Amygdala (tissue), 56 donors: ENCODE results near the gene SPDEF.
A peak's percentile ranks its signal among the peaks of the same experiment; 100 is the strongest.

Experiments used
- DNase-seq, 56 donors: peaks; one replicate each; lab custom pipeline; 2025; lab: John Stamatoyannopoulos, UW

SPDEF gene

DNA sequence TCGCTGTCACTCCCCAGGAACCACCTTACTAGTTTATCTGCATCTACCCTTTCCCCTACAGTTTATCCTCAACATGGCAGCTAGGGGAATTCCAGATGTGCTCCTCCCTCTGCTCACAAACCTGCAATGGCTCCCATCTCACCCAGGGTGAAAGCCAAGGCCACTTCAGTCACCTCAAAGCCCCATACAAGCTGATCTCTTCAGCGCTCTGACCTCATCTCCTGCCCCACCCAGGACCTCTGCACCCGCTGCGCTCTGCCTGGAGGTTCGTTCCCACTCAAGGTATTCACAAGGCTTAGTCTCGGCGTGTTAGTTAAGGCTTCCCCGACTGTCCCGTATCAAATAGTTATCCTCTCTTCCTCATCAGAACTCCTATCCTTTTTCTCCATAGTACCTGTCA, 28.6 kb upstream of the SPDEF start:
- no peak for DNase-seq

- no peak for DNase-seq
Observed at GRCh38 chr6:34583861-34584604, 27.9 kb upstream of the SPDEF start.

- DNase-seq: no peak
Observed at GRCh38 chr6:34583461-34583860, 27.3 kb upstream of the SPDEF start.

GRCh38 chr6:34581561-34581920, 25.4 kb upstream of the SPDEF start:
- no peak for DNase-seq

GRCh38 chr6:34580707-34581560, 24.8 kb upstream of the SPDEF start:
- DNase-seq: peak in 13 of 56 donors; percentile 6 to 31 (median 23)

DNA sequence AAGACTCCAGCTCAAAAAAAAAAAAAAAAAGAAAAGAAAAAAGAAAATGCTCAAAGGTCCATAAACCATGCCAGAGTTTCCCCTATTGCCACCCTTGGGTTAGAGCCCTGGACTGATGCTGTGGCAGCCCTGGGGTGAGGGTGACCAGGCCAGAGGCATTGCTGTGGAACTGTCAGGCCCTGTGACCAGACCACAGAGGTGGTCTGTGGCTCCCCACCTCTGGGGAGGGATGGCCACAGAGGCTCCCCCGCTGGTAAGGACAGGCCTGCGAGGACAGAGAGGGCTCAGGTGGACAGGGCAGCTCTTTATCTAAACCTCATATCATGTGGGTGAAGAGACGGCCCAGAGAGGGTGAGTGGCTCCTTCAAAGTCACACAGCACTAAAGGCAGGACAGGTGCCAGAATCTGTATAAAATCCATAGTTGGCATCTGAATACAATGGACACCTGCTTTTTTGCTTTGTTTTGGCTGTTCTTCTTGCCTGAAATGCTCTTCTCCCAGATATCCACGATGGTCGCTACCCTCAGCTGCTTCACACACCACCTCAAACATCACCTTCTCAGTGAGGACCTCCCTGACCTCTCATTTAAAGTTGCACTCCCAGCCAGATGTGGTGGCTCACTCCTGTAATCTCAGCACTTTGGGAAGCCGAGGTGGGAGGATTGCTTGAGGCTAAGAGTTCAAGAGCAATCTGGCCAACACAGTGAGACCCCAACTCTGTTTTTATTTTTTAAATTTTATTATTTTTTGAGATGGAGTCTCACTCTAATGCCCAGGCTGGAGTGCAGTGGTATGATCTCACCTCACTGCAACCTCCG, 22.5 kb upstream of the SPDEF start:
- DNase-seq: no peak

- DNase-seq: no peak
Observed at GRCh38 chr6:34576286-34576955, 20.3 kb upstream of the SPDEF start.

GRCh38 chr6:34575326-34575725, 19.2 kb upstream of the SPDEF start:
- no peak for DNase-seq

- DNase-seq: no peak
Observed at GRCh38 chr6:34574647-34575293, 18.6 kb upstream of the SPDEF start.

DNA sequence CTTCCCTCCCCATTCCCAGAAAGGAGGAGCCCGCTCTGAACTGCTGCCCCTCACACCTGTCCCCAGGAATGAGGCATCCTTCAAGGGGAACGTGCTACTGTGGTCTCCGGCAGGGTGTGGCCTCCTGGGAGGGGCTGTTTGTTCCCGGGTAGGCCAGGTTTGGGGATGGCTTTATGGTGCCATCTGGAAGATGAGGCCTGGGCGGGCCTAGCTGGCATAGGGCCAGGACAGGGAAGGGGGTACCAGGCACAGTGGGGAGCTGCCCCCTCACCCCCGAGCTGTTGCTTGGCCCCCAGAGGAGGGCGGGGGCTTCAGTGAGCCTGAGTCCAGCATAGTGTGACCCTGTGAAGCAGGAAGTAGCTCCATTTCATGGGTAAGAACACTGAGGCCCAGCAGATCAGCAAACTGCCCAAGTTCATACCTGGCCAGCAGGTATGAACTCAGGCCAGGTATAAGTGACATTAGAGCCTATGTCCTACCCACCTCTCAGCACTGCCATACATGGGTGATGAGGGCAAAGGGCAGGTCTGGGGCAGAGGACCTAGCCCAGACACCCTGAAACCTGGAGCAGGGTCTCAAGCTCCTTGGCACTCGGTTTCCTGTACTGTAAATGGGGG, 17.5 kb upstream of the SPDEF start:
- no peak for DNase-seq

DNA sequence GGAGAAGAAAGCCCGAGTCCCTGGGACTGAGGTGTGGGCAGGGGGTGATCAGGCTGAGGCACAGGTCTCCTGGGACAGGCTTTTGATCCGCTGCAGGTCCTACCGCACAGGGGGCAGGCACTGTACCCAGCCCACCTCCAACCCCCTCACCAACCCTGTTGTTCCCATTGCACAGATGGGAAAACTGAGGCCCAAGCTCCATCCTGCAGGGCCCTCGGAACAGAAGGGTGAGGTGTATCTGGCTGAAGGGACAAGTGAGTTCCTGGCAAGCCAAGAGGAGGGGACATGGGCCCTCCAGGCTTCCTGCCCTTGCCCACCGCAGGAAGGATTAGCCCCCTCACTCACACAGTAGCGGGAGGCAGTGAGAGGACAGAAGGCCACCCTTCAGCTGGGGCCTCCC, 16.5 kb upstream of the SPDEF start:
- no peak for DNase-seq

GRCh38 chr6:34572021-34572420, 15.9 kb upstream of the SPDEF start:
- DNase-seq: no peak

DNA sequence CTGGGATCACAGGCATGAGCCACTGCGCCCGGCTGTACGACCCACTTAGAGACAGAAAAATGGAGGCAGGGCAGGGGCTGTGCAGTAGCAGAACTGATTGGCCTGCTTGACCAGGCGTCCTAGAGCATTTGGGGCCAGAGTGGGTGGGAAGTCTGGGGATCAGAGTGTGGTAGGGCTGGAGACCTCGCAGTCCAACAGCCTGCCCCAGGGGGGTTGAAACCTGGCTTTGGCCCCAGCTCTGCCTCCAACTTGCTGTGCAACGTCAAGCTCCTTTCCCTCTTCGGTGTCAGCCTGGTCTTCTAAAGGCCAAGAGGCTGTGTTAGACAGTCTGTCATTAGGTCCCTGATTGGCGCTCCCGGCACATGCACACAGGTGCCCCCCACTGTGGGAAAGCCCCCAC, 15.3 kb upstream of the SPDEF start:
- DNase-seq: no peak

DNA sequence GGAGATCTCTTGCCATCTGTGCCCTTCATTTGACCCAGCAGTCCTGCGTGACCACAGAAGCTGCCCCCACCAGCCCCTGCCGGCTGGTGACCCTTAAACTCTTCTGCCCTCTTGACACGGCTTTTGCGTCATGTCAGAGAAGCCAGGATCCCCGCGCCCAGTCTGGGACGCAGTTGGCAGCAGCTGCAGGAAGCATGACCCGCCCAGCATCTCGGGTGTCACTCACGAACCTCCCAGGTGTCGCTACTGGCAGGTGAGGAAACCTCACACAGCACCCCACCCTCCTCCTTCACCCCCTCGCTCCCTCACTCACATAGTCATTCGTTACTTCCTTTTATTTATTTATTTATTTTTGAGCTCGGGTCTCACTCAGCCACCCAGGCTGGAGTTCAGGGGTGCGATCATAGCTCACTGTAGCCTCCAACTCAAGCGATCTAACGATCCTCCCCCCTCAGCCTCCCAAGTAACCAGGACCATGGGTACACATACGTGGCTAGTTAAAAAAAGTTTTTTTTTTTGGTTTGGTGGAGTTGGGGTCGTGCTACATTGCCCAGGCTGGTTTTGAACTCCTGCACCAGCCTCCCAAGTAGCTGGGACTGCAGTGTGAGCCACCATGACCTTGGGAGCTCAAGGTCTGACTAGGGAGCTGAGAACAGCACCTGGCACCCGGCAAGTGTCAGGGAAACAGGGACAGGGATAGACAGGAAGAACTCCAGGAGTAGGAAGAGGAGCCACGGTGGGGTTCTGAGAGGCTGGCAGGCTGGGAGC, 14.1 kb upstream of the SPDEF start:
- no peak for DNase-seq

DNA sequence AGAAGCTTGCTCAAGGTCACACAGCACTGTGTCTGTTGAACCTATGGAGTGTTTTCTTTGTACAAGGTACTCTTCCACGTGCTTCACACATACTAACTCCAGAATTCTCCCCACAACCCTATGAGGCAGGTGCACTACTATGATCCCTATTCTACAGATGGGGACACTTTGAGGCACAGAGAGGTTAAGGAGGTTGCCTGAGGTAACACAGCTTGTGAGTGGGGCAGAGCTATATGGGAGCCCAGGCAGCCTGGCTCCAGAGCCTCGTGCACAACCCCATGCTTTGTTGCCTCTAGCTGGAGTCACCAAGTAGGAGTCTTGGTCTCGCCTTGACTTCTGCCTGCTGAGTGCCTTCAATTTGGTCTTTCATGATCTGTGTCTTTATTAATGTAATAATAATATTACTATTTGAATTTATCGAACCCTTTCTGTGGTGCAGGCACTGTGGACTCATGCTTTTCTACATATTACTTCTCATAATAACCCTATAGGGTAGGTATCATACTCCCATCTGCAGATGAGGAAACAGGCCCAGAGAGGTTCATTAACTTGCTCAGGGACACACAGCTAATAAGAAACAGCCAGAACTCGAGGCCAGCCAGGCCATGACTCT, 13.3 kb upstream of the SPDEF start:
- no peak for DNase-seq

- no peak for DNase-seq
Observed at GRCh38 chr6:34568341-34569201, 12.4 kb upstream of the SPDEF start.

DNA sequence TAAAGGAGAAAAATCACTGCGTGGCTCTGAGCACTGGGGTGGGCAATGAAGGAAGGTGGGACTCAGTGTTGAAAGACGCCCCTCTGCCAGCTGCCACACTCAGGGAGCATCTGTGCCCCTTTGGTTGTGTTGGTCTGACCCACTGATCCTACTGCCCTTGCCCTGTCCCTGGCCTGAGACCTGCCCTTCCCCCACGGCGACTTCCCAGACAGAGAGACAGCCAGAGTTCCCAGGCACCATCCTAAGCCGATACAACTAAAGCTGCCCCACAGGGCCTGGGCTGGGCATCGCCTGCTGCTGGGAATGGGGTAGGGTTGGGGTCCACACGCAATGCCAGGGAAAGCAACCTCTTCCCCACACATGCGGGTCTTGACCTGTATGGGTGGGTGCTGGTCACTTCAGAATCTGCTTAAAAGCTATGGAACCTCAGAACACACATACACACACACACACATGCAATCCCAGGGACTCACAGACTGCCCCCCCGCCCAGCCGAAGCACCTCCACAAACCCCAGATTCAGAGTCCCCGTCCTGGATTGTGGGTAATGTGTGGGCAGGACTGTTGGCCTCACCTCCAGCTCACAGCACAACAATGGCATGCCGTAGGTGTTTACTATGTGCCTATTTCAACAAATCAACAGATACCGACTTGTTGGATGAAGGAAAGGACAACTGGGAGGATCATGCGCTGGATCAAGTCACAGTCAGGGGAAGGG, 10.9 kb upstream of the SPDEF start:
- DNase-seq: no peak
